ENCODE data around the gene SHISA6.

GRCh38 chr17:11292491-11292890 is 51.5 kb downstream of the SHISA6 start:
- TF ChIP-seq EZH2 (IDR thresholded peaks at IDR 0.05; ENCODE audit: insufficient read depth, low read length) (no peak), CTCF (IDR thresholded peaks at IDR 0.05; ENCODE audit: insufficient read depth, low read depth, low read length) (no peak)

Measured in astrocyte (in vitro differentiated cells and primary cell).